Cortex of kidney (tissue), 1 donor: ENCODE results near the gene SALL2.

Experiments used
- DNase-seq: peaks from one replicate; lab custom pipeline; 2025; lab: John Stamatoyannopoulos, UW

The SALL2 gene

DNA sequence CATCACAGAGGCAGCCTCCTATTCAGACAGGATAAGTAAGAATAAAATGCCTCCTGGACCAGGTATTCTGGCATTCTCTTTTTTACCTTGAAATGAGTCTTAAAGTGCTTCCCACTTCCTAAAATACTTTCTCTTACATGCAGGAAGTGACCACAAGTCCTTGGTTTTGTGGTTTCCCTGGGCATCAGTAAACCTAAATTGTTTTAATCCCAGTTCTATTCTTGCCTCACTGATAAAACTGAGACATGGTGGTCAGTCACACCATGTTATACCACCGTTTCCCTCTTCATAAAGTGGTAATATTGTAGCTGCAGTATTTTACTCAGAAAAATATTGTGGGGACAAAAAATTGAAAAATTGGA lies 1.2 kb upstream of the SALL2 start:
- DNase-seq = no peak

DNA sequence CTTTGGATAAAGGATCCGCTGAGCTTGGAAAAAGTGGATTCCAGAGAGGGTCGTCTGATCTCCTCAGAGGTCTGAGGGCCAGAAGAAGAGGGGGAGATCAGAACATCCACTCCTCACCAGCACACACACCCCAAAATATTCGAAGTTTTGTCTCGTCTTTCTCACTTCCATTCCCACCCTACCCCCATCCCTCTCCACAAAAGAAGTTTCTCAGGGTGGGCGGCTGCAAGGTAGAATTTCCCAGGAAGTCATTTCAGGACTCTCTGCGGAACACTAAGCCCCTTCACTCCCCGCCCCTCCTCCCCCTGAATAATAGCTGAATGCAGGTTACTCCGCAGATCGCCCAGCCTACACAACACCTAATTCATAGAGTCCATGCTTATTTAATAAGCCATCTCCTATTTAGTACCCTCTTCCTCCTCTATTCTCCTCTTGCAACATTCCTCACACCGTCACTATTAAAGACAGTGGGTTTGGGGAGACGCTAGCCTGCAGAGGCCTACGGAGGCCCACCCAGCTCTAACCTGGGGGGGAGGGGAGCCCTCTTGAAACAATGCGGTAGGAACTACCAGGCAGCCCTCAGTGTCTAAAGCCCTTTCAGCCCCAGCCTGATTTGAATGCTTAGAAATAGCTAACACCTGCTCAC lies 649 bp upstream of the SALL2 start:
- no peak for DNase-seq

DNA sequence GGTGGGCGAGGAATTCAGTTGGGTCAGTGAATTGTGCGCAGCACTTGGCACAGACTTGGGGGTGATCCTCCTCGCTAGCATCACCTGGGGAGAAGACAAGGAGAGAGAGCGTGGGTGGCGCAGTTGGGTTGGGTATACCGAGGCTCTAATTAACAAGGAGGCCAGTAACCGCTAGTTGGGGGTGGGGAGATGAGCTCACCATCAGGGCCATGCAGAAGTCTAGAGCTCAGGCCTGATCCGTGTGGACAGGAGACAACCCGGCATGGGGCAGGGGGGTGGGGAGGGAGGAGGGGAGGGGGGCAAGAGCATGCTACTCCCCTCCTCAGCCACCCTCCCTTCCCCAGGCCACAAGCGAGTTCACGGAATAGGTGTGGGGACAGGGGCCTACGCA lies 580 bp downstream of the SALL2 start:
- no peak for DNase-seq

DNA sequence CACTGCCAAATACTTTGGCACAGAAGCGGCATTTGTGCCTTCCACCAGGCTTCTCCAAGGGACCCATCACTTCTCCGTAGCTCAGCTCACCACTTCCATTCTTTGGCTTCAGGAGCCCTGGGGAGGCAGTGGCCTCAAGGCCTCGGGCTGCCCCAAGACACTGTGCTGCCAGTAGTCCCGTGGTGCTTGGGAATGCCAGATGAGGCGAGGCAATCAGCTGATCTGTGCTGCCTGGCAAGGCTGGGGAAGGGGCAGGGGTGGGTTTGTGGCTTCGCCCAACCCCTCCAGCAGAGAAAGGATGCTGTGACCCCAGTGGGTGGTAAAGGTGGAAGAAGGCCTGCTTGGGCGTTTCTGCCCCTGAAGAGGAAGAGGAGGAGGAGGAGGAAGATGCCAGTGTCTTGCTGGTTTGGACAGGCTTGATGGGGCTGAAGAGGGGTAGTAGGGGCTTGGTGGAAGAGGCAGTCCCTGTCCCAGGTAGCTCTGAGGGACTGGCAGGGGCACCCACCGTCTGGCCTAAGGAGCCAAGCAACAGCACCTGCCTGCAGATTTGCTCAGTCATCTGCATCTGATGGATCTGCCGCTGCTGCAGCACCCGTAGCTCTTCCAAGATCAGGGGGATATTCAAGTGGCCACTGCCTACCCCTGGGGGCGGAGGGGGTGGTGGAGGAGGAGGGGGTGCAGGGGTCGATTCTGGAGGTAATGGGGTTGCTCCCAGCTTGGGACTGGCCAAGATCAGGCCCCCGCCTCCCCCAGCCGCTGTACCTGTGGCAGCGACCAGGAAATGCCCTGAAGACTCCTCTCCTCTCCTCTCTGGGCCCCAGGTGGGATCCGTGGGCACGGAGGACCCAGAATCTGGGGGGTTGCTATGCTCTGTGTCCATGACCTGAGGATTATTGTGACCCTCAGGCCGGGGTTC lies 1.3 kb downstream of the SALL2 start:
- DNase-seq = no peak

DNA sequence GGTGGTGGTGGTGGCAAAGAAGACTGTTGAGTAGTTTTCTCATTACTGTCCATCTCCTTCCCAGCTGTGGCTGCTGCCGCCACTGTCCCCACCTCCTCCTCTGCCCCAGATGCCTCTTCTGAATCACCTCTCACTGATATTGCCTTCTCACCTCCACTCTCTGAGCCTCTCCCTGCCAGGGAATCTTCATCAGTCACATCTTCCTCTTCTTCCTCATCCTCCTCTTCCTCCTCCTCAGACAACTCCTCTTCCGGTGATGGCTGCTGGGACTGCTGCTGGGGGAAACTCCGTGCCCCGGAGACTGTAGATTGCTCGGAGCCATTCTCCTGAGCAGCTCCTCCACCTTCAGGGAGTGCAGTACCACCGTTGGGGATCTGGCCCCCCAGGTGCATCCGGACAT lies 2.9 kb downstream of the SALL2 start:
- no peak for DNase-seq

DNA sequence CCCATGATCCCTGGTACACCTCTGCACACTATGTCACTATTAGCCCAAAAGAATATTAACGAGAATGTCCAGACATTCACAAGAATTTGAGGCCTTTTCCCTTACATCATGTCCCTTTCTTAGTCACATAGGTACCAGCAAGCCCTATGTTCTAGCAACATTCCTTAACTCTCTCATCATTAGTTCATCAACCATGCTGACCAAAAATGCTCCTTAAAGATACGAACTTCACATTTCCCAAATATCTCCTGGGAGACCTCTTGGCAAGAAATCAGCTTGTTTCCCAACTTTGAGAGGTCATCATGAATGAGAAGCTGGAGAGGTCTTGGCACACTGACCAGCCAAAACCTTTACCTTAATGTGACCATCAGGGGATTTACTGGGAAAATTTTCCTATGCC lies 4.6 kb downstream of the SALL2 start:
- no peak for DNase-seq

DNA sequence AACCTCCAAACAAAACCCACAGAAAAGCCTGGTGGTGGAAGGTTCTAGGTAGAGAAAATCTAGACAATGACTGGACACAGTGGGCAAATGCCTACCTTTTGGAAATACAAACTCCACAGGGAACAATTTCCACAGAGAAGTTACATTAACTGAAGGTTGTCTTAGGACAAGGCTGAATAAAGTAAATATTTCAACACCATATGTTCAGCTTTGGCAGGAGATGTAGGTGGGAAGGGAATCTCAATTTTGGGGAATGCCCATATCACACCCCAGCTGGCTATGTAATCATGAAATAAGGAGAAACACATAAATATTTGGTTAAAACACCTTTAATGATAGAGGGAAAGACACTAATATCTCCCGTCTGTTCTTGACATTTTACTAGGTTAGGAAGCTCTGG lies 5.4 kb downstream of the SALL2 start:
- DNase-seq = no peak

DNA sequence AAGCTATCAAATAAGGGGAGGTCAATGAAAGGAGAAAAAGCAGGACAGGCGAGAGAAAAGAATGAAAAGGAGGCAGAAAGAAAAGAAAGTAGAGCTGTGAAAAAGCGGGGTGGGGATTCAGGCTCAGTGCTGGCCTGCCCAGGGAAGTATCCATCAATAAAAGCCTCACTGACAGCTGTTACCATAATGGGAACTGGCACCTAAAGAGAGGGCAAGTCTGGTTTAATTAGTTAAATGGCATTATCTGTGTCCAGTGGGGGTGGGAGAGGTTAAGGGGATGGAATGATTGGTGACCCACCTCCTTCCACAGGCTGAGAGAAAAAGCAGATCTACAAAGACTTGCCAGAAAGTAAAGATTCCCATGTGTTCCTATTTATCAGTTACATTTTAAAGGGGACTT lies 7.4 kb downstream of the SALL2 start:
- no peak for DNase-seq

DNA sequence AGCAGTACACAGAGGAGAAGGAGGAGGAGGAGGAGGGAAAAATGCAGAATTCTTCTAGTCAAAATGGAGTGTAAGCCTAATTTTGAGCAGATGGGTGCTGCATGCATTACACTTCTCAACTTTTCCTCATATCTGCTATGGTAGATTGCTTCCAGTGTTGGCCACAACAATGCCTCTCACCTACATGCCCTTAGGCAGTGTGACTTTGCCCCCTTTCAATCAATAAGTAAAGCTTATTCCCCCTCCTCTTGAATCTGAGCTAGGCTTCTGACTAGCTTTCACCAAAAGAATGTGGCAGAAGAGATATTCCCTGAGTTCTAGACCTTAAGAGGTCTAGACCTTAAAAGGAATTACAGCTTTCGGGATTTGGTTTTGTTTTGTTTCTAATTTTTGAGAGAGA lies 11.8 kb downstream of the SALL2 start:
- no peak for DNase-seq

DNA sequence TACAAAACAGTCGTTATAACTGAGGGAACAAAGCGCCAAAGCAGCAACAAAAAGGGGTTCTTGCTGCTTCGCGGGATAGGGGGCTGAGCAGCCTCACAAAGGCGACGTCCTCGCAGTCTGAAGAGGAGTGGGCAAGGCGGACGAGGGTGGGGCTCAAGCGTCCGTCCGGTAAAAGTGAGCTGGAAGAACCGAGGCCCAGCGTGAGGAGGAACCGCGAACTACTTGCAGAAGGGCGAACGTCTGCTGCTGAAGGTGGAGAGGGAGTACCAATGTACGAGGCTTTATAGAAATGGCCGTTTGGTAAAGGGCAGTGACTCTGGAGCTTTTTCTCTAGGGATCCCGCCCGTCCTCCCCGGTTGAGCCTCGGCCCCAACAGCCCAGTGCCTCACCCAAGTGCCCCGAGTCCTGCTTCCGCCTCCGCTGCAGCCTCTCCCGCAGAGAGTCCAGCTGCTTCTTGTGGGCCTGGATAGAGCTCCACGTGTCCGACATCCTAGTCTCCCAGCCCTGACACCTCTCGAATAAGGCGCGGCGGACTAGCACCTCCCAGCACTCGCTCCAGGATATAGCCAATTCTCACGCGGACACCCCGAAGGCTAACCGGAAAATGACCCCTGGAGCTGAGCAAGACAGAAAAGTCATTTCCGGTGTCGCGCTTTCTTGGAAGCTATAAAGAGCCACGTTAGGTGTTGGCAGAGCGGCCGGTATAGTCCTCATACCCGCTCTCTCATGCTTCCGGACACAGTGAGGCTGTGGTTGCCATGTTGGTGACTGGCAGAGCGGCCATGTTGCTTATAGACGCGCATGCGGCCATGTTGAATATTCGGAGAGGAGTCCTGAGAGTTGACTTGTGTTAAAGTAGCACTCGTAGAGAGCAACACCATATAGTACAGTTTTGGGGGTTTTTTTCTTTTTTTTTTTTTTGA lies 15.2 kb downstream of the SALL2 start, which contains the start of gene METTL3:
TSS of gene METTL3 (minus strand) at position 606 of the 923 bp plus-strand sequence. CDS start at position 489, 117 bp downstream.
- DNase-seq = no peak

DNA sequence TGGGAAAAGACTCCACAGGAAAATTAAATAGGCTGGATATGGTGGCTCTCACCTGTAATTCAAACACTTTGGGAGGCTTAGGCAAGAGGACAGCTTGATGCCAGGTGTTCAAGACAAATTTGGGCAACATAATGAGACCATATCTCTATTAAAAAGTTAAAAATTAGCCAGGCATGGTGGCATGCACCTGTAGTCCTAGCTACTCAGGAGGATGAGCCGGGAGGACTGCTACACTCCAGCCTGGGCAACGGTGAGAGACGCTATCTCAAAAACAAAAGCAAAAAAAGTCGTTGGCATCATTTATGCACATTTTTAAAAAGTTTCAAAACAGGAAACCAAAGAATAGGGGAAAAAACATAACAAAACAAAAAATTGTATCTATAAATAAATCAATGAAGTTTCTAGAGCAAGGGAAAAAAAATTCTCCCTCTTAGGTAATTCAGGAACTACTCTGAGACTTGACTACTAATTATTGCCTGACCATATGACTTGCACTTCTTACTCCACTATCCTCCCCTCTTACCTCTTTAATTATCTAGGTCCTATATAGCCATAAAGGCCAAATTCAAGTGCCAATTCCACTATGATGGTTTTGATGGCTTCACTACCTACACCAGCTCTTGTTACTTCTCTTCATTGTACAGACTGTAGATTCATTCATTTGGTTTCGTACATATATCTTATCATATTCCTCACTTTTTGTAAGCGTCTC lies 16.6 kb downstream of the SALL2 start:
- no peak for DNase-seq

DNA sequence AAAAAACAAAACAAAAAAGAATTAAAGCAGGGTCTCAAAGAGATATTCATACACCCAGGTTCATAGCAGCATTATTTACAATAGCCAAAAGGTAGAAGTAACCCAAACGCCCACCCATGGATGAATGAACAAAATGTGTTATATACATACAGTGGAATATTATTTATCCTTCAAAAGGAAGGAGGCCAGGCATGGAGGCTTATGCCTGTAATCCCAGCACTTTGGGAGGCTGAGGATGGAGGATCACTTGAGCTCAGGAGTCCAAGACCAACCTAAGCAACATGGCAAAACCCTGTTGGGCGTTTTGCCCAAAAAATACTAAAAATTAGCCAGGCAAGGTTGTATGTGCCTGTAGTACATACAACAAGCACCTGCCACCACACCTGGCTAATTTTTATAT lies 19.6 kb downstream of the SALL2 start:
- DNase-seq = no peak

DNA sequence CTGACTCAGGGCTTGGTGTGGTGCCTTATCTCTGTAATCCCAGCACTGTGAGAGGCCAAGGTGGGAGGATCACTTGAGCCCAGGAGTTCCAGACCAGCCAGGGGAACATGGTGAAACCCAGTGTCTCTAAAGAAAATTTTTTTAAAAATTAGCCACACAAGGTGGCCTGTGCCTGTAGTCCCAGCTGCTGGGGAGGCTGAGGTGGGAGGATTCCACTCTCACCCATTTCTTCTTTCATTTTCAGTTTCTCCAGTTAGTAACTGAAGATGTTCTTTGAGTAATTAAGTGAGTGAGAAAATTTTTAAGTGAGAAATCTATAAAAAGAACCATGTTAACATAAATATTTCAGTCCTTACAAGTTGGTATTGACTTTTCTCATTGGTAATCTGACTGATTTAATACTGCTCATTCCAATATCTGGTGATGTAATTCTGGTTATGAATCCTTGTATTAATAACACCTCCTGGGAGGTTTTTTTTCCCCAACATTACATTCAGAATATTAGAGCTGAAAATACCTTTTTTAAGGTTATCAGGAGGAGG lies 21.1 kb downstream of the SALL2 start:
- DNase-seq = no peak

DNA sequence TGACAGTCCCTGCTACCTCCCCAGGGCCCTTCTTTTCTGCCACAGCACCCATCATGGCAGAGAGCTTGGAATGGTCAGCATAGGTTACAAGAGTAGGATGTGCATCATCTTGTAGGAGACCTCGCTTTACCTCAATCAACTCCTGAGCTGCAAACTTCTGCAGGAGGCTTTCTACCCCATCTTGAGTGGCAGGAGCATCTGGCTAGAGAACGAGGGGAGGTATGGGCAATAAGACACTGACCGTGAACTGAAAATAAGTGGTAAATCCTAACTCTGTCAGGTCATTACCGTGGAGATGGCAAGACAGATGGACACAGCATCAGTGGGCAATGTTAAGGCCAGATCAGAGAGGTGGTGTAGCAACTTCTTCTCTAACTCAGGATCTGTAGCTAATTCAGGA lies 22.8 kb downstream of the SALL2 start:
- DNase-seq = no peak

DNA sequence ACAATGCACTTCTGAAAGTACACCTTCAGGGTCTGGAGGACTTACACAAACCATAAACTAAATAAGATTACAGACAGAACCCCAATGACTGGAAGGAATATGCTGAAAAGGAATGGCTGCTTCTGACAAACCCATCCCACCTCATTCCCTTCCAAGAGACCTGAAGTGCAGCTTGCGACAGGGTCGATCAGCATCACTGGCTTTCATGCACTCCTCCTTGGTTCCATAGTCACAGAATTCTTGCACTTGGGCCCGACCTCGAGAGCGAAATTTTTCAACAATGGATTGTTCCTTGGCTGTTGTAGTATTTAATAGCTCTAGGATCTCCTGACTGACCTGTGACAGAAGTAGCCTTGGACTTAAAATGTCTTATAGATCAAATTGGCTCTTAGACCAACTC lies 24.6 kb downstream of the SALL2 start:
- no peak for DNase-seq

DNA sequence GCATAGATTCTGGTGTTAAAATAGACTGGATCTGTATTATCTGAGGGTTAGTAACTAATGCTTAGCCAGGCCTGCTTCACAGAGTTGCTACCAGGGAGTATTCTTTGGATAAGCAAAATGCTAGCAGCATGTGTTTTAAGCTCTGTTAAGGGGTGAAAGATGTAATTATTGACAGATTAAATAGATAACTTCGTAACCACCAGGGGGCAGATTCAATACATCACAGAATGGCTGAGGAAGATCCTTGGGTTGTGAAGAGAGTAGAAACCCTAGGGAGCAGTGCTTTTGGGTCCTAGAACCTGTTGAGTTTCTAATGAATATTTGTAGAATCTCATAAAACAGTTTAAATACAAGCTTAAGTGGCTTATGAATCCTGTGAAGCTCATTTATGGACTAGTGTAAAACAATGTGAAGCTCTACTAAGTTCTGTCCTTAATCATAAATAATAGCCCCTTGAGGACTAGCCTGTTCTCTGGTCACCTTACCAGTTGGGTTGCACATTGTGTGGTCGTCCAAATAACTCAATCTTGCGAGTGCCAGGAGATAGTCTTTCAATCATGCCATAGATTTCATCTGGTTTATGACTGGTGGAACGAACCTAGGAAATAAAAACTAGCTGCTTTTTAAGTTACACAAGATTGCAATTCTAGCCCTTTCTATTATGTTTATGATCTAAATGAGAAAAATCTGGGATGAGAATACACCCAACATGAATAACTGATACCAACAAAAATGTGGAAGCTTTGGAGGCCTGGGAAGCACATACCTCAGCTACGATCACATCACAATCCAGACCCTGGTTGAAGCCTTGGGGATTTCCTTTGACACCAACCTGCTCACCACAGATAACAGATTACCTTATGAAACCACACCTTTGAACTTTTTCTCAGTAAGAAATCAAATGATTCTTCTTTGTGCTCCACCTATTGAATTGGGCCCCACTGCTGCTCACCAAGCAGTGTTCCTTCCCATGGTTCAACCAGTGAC lies 27.3 kb downstream of the SALL2 start:
- no peak for DNase-seq

DNA sequence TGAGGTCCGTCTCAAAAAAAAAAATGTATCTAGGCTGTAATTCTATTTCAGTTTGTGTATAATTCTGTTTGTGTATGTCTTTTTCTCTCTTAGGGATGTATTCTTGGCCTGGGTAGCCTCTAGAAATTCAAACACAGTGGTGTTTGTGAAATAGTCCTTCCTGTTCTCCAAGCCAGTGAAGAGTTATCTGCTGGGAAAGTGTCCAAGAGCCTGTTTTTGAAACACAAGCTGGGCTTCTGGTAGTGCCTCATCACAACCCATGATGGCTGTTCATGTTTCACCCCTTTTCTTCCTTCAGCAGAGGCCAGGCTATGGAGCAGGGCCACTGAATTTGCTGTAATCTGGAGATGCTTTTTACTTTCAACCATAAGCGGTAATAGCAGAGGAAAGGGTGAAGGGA lies 29.7 kb downstream of the SALL2 start:
- no peak for DNase-seq

DNA sequence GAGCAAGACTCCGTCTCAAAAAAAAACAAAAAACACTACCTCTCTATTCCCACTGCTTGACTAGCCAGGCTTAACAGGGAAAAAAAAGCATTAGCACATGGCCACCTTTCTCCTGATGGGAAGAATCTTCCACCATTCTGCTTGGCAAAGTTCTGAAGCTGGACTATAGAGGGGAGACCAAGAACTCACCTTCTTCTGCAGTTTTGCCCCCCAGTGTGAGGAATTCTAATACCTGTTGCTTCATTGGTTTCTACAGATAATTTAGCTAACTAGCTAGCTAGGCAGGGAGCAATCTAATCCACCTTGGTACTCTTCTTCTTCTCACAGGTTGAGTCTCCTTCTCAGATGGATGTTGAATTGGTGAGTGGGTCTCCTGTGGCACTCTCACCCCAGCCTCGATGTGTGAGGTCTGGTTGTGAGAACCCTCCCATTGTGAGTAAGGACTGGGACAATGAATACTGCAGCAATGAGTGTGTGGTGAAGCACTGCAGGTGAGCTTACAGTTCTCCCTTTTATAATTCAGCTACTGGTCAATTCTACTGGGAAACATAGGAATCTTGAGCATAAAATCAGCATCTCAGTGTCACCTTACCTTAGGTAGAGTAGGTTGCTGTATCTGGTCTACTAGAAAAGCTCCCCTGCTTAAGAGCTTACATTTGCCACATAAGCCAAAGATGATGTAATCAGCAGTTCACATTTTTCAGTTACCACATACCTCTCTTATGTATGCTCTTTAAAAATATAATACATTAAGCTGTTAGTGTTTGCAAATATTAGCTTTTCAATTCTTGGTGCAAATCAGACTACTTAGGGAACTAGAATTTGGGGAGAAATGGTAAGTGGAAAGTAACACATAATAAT lies 31.0 kb downstream of the SALL2 start:
- DNase-seq = no peak

DNA sequence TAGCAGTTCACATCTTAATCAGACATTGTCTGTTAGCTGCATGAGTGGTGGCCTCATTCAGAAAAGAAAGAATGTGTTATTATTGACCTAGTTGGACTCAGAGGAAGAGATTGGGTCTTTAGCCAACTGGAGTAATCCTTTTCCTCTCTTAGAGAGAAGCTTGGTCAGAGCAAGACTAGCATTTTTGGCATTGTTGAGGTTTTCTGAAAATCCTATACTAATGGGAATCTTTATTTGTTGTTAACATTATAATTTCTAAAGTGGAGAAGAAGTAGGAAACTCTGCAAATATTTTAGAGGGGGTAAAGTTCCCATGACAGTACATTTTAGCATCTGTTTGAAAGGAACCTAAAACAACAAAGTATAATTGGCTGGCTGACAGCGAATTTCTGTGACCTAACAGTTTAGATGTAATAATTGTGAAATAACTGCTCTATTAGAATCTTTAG lies 39.5 kb downstream of the SALL2 start:
- DNase-seq = no peak
